OCI-LY1 (cell line): Measurements from ENCODE around the gene GSG1L.

ENCODE experiments used
- EZH2 ChIP-seq: fragments of 200-600 bp; sonication (generic), shearing (Covaris generic); IDR thresholded peaks from 2 replicates; pipeline ENCODE4 v1.8.0; 2017; ENCODE audit warnings: borderline replicate concordance, mixed run types, mild to moderate bottlenecking, antibody characterized with exemption, low read length, moderate library complexity, mixed read lengths
- TF ChIP-seq, protein P1 (sequence below): fragments of 200-600 bp; sonication (generic), shearing (Covaris generic); IDR thresholded peaks from 2 replicates; pipeline ENCODE4 v1.5.1; 2017; ENCODE audit warnings: mild to moderate bottlenecking, antibody characterized with exemption, low read length, moderate library complexity, mixed read lengths

DNA sequence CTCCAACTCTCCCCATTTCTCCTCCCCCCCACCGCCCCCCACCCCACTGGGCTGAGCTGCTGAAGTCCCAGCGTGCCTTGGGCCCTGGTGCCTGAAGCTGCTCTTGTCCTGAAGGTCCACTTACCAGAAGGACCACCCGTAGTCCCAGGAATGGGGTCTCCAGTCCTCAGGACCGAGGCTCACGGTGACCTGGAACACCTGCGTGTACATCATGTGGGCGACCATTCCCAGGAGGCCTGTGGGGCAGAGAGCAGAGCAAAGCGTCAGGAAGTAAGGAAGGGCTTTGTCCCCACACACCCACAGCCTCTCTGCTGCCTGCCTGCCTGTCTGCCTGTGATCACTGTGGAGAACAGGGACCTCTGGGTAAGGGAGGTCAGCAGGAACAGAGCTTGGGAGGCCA lies 218.7 kb downstream of the GSG1L start:
- TF ChIP-seq, protein P1, sequence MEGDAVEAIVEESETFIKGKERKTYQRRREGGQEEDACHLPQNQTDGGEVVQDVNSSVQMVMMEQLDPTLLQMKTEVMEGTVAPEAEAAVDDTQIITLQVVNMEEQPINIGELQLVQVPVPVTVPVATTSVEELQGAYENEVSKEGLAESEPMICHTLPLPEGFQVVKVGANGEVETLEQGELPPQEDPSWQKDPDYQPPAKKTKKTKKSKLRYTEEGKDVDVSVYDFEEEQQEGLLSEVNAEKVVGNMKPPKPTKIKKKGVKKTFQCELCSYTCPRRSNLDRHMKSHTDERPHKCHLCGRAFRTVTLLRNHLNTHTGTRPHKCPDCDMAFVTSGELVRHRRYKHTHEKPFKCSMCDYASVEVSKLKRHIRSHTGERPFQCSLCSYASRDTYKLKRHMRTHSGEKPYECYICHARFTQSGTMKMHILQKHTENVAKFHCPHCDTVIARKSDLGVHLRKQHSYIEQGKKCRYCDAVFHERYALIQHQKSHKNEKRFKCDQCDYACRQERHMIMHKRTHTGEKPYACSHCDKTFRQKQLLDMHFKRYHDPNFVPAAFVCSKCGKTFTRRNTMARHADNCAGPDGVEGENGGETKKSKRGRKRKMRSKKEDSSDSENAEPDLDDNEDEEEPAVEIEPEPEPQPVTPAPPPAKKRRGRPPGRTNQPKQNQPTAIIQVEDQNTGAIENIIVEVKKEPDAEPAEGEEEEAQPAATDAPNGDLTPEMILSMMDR, result no peak
- TF ChIP-seq EZH2, result no peak
